A673 (cell line): ENCODE results near the gene FNDC11. TPM values are rescaled to one million over a fixed set of nuclear protein-coding genes. Genes with fewer than 3 reads are reported as not detected.
"Not testable (repeated sequence)": the region's sequence is repeated elsewhere in the genome, so short reads cannot be mapped to it uniquely, and the experiment has no call there.

Experiments
- BruUV-seq: library from RNA; stranded (reverse); fragments of 400-500 nt; replicated peaks from 2 replicates; lab custom pipeline; 2021; lab: Mats Ljungman, UMichigan
- CTCF ChIA-PET: fragments of 300-600 bp; sonication (Branson Sonifier 250); formaldehyde crosslinking; loops from one replicate; lab custom pipeline; 2022; ENCODE audit warnings: antibody characterized with exemption; lab: Charles Lee
- POLR2A ChIA-PET: fragments of 300-600 bp; sonication (Branson Sonifier 250); formaldehyde crosslinking; loops from one replicate; lab custom pipeline; 2022; ENCODE audit warnings: antibody characterized with exemption; ENCODE audit not compliant: low non-redundant PET; lab: Charles Lee
- DNase-seq: peaks from one replicate; pipeline ENCODE4 v3.0.0-alpha.2; 2015; ENCODE audit warnings: low spot score
- H3K27ac ChIP-seq: fragments of 200-600 bp; sonication (generic); 2 replicates; pipeline ENCODE4 v1.5.1; 2016; ENCODE audit warnings: mixed run types, low read depth, mild to moderate bottlenecking, mixed read lengths, antibody characterized with exemption, low read length; ENCODE audit not compliant: poor library complexity, severe bottlenecking
- H3K27me3 ChIP-seq: fragments of 200-600 bp; sonication (generic); replicated peaks from 2 replicates; pipeline ENCODE4 v1.6.1; 2017; ENCODE audit warnings: mixed run types, low read depth, mild to moderate bottlenecking, mixed read lengths, antibody characterized with exemption, low read length; ENCODE audit not compliant: insufficient read depth, poor library complexity
- H3K36me3 ChIP-seq: fragments of 200-600 bp; sonication (generic); 2 replicates; pipeline ENCODE4 v1.6.1; 2016; ENCODE audit warnings: mixed run types, mild to moderate bottlenecking, mixed read lengths, antibody characterized with exemption, low read length; ENCODE audit not compliant: insufficient read depth, poor library complexity, severe bottlenecking
- H3K4me1 ChIP-seq: fragments of 200-600 bp; sonication (generic); 2 replicates; pipeline ENCODE4 v1.6.1; 2017; ENCODE audit warnings: mixed run types, mild to moderate bottlenecking, mixed read lengths, antibody characterized with exemption, low read length; ENCODE audit not compliant: insufficient read depth, poor library complexity, severe bottlenecking
- H3K4me3 ChIP-seq: fragments of 200-600 bp; sonication (generic); 2 replicates; pipeline ENCODE4 v1.5.1; 2016; ENCODE audit warnings: low read depth, mixed run types, mild to moderate bottlenecking, mixed read lengths, low read length; ENCODE audit not compliant: poor library complexity, severe bottlenecking
- H3K9me3 ChIP-seq: fragments of 200-600 bp; sonication (generic); 2 replicates; pipeline ENCODE4 v1.6.1; 2016; ENCODE audit warnings: mixed run types, low read depth, mild to moderate bottlenecking, mixed read lengths, antibody characterized with exemption, low read length; ENCODE audit not compliant: poor library complexity, severe bottlenecking
- EZH2 ChIP-seq: fragments of 200-600 bp; sonication (generic); IDR thresholded peaks from 2 replicates; pipeline ENCODE4 v1.6.1; 2017; ENCODE audit warnings: borderline replicate concordance, low read depth, mild to moderate bottlenecking, mixed read lengths, antibody characterized with exemption, low read length; ENCODE audit not compliant: poor library complexity, severe bottlenecking
- intact Hi-C: fragments of 100-400 bp; cut with micrococcal nuclease; formaldehyde crosslinking; loops from one replicate; pipeline ENCODE4 v1.10.0; 2022; ENCODE audit not compliant: unreplicated experiment
- total RNA-seq: library from RNA; stranded (reverse); gene quantifications from 2 replicates; pipeline ENCODE4 v1.2.3, GENCODE V29; 2021
- TF ChIP-seq, protein P1 (sequence below): fragments of 300-800, 200-600 bp; sonication (generic); conservative IDR thresholded peaks from 2 replicates; pipeline ENCODE4 v1.5.1; 2017; ENCODE audit warnings: low read depth, mild to moderate bottlenecking, antibody characterized with exemption, low read length, moderate library complexity, mixed read lengths

The FNDC11 gene
- total RNA-seq, 1 experiment from 2014 or later: 0.21 TPM

DNA sequence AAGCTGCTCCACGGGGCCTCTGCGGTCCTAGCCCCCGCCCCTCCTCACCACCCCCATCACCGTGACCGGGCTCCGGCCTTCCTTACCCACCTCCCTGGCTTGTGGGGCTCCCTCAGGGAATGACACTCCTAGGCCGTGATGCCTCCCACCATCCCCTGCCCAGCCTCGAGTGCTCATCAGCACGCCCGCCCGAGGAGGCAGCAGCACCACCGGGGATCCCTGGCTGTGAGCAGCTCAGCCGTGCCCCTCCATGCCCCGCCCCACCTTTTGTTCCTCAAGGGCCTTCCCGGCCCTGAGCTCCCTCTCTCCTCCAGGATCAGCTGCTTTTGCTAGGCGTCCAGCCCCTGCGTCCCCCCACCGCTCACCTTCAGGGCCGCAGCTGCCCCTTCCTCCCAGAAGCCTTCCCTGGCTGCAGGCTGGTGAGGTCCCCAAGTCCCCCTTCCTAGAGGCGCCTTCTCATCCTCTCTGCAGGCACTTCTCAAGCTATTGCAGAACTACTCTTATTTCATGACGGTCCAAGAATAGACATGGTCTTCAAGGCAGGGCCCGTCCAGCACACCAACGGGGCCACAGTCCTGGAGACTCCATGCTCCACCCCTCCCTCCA is 3.0 kb downstream of the FNDC11 start:
- Histone ChIP-seq H3K36me3 (no peaks in the 10 kb centered on the region), H3K4me3 (no peak overlapping the region), H3K9me3 (no peaks in the 10 kb centered on the region), H3K27ac (no peak overlapping the region), H3K27me3 (no peaks in the 10 kb centered on the region), H3K4me1 (peaks cover 14% of the 10 kb centered on the region)
- POLR2A ChIA-PET: no interaction called here
- intact Hi-C loops: no loop called here
- BruUV-seq: no TSS peak
- no peak for TF ChIP-seq EZH2
- TF ChIP-seq, protein P1, sequence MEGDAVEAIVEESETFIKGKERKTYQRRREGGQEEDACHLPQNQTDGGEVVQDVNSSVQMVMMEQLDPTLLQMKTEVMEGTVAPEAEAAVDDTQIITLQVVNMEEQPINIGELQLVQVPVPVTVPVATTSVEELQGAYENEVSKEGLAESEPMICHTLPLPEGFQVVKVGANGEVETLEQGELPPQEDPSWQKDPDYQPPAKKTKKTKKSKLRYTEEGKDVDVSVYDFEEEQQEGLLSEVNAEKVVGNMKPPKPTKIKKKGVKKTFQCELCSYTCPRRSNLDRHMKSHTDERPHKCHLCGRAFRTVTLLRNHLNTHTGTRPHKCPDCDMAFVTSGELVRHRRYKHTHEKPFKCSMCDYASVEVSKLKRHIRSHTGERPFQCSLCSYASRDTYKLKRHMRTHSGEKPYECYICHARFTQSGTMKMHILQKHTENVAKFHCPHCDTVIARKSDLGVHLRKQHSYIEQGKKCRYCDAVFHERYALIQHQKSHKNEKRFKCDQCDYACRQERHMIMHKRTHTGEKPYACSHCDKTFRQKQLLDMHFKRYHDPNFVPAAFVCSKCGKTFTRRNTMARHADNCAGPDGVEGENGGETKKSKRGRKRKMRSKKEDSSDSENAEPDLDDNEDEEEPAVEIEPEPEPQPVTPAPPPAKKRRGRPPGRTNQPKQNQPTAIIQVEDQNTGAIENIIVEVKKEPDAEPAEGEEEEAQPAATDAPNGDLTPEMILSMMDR: no peak
- no peak for DNase-seq
- CTCF ChIA-PET: no interaction called here

GRCh38 chr20:63557481-63557891 is 3.5 kb downstream of the FNDC11 start:
- ChIA-PET POLR2A (no interaction called here), CTCF (no interaction called here)
- no TSS peak for BruUV-seq
- H3K4me1 ChIP-seq: peaks cover 14% of the 10 kb centered on the region
- DNase-seq: no peak
- no peaks in the 10 kb centered on the region for H3K9me3 ChIP-seq
- no peak overlapping the region for H3K27ac ChIP-seq
- H3K36me3 ChIP-seq: no peaks in the 10 kb centered on the region
- no peak for TF ChIP-seq EZH2
- TF ChIP-seq, protein P1: no peak
- H3K27me3 ChIP-seq: no peaks in the 10 kb centered on the region
- no peak overlapping the region for H3K4me3 ChIP-seq
- intact Hi-C loops: no loop called here

DNA sequence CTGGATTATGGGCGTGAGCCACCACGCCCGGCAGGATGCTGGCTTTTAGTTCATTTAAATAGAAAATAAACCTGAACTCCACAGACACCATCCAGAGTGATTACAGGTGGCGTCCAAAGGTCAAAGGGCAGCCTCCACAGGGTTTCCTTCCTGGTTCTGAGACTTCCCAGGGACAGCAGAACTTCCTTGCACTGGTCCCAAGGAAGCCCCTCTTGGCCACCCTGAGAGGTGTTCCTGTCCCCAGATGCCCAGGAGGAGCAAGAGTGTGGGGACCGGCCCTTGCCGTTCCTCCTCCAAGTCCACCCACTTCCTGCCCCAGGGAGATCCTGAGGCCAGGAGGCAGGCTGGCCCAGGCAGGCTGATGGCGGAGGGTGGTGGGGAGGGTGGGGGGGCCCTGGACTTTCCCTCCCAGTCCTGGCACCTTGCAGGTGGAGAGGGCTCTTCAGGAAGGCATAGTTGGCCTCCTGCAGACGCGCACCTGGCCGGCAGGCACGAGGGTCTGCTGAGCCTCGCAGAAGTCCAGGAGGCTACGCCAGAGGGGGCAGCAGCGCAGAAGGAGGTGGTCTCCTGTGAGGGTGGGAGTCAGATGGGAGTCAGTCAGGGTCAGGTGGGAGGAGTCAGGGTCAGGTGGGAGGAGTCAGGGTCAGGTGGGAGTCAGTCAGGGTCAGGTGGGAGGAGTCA is 5.0 kb downstream of the FNDC11 start:
- DNase-seq: no peak
- ChIA-PET CTCF (no interaction called here), POLR2A (no interaction called here)
- TF ChIP-seq EZH2: no peak
- TF ChIP-seq, protein P1: no peak
- no TSS peak for BruUV-seq
- Histone ChIP-seq H3K9me3 (no peaks in the 10 kb centered on the region), H3K36me3 (no peaks in the 10 kb centered on the region), H3K27ac (no peak overlapping the region), H3K27me3 (no peaks in the 10 kb centered on the region), H3K4me3 (no peak overlapping the region), H3K4me1 (peaks cover 3% of the 10 kb centered on the region)
- intact Hi-C loops: no loop called here

GRCh38 chr20:63559485-63560332 is 5.8 kb downstream of the FNDC11 start:
- H3K4me3 ChIP-seq, H3K9me3 ChIP-seq, DNase-seq, H3K27me3 ChIP-seq, H3K4me1 ChIP-seq, BruUV-seq, H3K27ac ChIP-seq, H3K36me3 ChIP-seq, CTCF ChIA-PET, intact Hi-C loops: not testable (repeated sequence)
- POLR2A ChIA-PET: interaction anchor here (0.6 kb wide), 1 partner anchor 1179 kb away, joined by 7 read pairs; no protein-coding TSS in a partner anchor
